ENCODE results near the gene KLHDC3.

KLHDC3 gene

DNA sequence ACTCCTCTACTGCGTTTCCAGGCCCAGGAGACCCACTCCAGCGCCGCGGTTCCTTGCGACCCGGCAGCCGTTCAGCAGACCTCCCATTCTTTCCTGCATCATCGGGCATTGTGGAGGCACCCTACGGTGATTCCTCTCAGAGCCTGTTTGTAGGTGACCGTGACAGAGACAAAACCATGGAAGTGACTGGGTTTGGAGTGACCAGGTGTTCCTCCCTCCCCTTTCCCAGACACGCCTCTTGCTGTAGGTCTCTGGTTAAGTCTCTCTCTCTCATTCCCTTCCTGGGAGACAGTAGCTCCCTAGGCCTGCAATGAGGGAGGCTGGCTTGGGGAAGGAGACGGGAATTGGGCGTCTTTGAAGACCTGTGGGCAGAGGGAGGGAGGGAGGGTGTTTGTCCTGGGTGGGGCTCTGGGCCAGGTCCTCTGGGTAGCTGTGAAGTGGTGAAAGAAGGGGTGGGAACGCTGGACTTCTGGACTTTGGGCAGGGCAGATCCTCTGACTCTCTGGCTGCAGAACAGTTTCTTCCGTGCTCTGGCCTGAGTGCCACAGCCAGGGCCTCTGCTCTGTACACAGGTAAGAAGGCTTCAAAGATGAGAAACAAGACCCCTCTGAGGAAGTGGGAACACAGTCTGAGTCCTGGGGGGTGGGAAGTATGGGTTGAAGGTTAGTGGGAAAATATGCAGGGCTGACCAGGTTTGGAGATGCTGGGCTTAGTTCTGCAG, 46.1 kb downstream of the KLHDC3 start:
- no peak for ATAC-seq

DNA sequence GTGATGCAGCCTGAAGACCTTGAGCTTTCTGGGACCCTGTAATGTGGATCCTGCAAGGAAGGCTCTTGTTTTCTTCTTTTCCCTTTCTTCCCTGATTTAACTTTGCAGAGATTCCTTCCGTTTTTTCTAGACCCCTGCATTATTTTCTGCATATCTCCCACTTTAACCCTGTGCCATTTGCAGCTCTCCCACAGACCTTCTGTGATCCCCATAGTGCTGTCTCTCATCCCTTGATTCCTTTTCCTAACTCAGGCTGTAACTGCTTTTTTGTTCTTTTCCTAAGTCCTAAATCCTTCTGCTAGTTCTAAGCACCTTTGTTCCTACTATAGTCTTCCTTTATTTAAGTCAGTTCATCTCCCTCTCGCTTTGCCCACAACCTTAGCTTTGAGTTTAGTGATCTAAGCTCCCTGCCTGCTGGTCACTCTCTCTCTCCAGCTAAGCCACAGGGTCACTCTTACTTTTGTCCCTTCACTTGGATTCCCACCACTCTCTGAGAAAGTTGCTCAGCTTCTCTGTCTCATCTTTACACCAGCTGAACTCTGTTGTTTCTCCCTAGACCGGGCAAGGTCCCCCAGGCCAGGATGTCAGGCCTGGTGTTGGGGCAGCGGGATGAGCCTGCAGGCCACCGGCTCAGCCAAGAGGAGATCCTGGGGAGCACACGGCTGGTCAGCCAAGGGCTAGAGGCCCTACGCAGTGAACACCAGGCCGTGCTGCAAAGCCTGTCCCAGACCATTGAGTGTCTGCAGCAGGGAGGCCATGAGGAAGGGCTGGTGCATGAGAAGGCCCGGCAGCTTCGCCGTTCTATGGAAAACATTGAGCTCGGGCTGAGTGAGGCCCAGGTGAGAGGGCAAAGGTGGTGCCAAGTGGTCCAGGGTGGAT, 46.9 kb downstream of the KLHDC3 start:
- no peak for ATAC-seq

DNA sequence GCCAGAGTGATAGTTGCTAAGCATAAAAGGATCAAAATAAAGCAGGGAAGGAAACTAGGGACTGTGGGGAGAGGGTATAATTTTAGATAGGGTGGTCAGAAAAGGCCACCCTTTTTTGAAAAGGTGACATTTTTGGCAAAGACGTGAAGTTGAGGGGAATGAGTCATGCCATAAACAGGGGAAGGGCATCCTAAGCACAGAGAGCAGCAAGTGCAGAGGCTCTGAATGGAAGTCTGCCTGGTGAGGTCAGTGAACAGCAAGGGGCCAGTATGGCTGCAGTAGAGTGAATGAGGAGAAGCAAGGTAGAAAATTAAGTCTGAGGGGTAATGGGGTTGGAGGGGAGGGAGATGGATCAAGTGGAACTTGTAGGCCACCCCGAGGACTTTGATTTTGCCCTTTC, 47.8 kb downstream of the KLHDC3 start:
- no peak for ATAC-seq

GRCh38 chr6:43062818-43063217, 48.8 kb downstream of the KLHDC3 start:
- no peak for ATAC-seq

- ATAC-seq: no peak
These were observed 56.1 kb downstream of the KLHDC3 start for GRCh38 chr6:43070028-43070632.
